Trophoblast cell (in vitro differentiated cells and primary cell): ENCODE results near the gene PRPF40A.
"Not testable (repeated sequence)": the region's sequence is repeated elsewhere in the genome, so short reads cannot be mapped to it uniquely, and the experiment has no call there.

Experiments
- DNase-seq, 2 donors: peaks; one replicate each; pipeline ENCODE4 v3.0.0-alpha.2; 2016
- H2AFZ ChIP-seq: 2 replicates; pipeline ENCODE4 v1.6.1; 2013; ENCODE audit warnings: low read length, moderate library complexity, mild to moderate bottlenecking; ENCODE audit not compliant: insufficient read depth, poor library complexity
- H2AK5ac ChIP-seq: 2 replicates; pipeline ENCODE4 v1.6.1; 2013; ENCODE audit warnings: mild to moderate bottlenecking, low read length
- H2BK120ac ChIP-seq: 2 replicates; pipeline ENCODE4 v1.6.1; 2013; ENCODE audit warnings: low read length, mild to moderate bottlenecking, moderate library complexity; ENCODE audit not compliant: insufficient read depth, poor library complexity
- H2BK12ac ChIP-seq: 2 replicates; pipeline ENCODE4 v1.6.1; 2013; ENCODE audit warnings: mild to moderate bottlenecking, low read length, moderate library complexity
- H2BK5ac ChIP-seq: 2 replicates; pipeline ENCODE4 v1.6.1; 2013; ENCODE audit warnings: low read length, low read depth, moderate library complexity, mild to moderate bottlenecking; ENCODE audit not compliant: poor library complexity
- H3K14ac ChIP-seq: 2 replicates; pipeline ENCODE4 v1.6.1; 2013; ENCODE audit warnings: mild to moderate bottlenecking, low read length
- H3K18ac ChIP-seq: 2 replicates; pipeline ENCODE4 v1.6.1; 2013; ENCODE audit warnings: mild to moderate bottlenecking, low read length
- H3K23ac ChIP-seq: 2 replicates; pipeline ENCODE4 v1.6.1; 2013; ENCODE audit warnings: low read length
- H3K27ac ChIP-seq: 2 replicates; pipeline ENCODE4 v1.5.1; 2013; ENCODE audit warnings: low read depth, mild to moderate bottlenecking, inconsistent platforms, low read length, moderate library complexity
- H3K27me3 ChIP-seq: 2 replicates; pipeline ENCODE4 v1.6.1; 2013; ENCODE audit warnings: inconsistent platforms, mild to moderate bottlenecking, low read length, moderate library complexity; ENCODE audit not compliant: insufficient read depth
- H3K36me3 ChIP-seq, 2 experiments: 1 replicate in 1 of 2; 2 replicates in 1 of 2; pipeline ENCODE4 v1.6.1; 2013; ENCODE audit warnings: low read length in 2 of 2, mild to moderate bottlenecking in 2 of 2, moderate library complexity in 1 of 2; ENCODE audit not compliant: insufficient read depth in 2 of 2, control insufficient read depth in 1 of 2
- H3K4ac ChIP-seq: 2 replicates; pipeline ENCODE4 v1.6.1; 2013; ENCODE audit warnings: low read depth, mild to moderate bottlenecking, low read length, moderate library complexity
- H3K4me1 ChIP-seq, 2 experiments: 1 replicate in 1 of 2; 2 replicates in 1 of 2; pipeline ENCODE4 v1.6.1; 2013; ENCODE audit warnings: low read length in 2 of 2, mild to moderate bottlenecking in 2 of 2, moderate library complexity in 1 of 2; ENCODE audit not compliant: insufficient read depth in 2 of 2, control insufficient read depth in 1 of 2
- H3K4me2 ChIP-seq: 2 replicates; pipeline ENCODE4 v1.6.1; 2013; ENCODE audit warnings: inconsistent platforms, mild to moderate bottlenecking, low read length, moderate library complexity
- H3K4me3 ChIP-seq: 2 replicates; pipeline ENCODE4 v1.5.1; 2013; ENCODE audit warnings: mild to moderate bottlenecking, low read depth, low read length, inconsistent platforms
- H3K79me1 ChIP-seq: one replicate; pipeline ENCODE4 v1.6.1; 2013; ENCODE audit warnings: low read length
- H3K79me2 ChIP-seq: 2 replicates; pipeline ENCODE4 v1.6.1; 2013; ENCODE audit warnings: low read length, mild to moderate bottlenecking; ENCODE audit not compliant: control insufficient read depth, insufficient read depth, poor library complexity
- H3K9ac ChIP-seq: 2 replicates; pipeline ENCODE4 v1.6.1; 2013; ENCODE audit warnings: mild to moderate bottlenecking, low read length
- H3K9me3 ChIP-seq: 2 replicates; pipeline ENCODE4 v1.6.1; 2013; ENCODE audit warnings: low read depth, mild to moderate bottlenecking, control low read depth, inconsistent platforms, low read length; ENCODE audit not compliant: insufficient read depth
- H4K12ac ChIP-seq: 2 replicates; pipeline ENCODE4 v1.6.1; 2013; ENCODE audit warnings: low read depth, mild to moderate bottlenecking, low read length, moderate library complexity
- H4K8ac ChIP-seq: 2 replicates; pipeline ENCODE4 v1.6.1; 2013; ENCODE audit warnings: low read depth, mild to moderate bottlenecking, low read length, moderate library complexity
- H4K91ac ChIP-seq: one replicate; pipeline ENCODE4 v1.6.1; 2013; ENCODE audit warnings: low read depth, mild to moderate bottlenecking, low read length, moderate library complexity
- WGBS: extraction: QIAGEN DNeasy Blood & Tissue Kit; methylation state at CpG from one replicate; pipeline ENCODE4 v1.1.7; 2013; ENCODE audit warnings: missing lambda C conversion rate; ENCODE audit not compliant: insufficient read length, insufficient coverage; ENCODE audit errors: extremely low coverage; 5-methylcytosine and 5-hydroxymethylcytosine counted together

The PRPF40A gene

GRCh38 chr2:152738438-152738837 lies 21.2 kb upstream of the PRPF40A start:
- Histone ChIP-seq H2AK5ac (no peak overlapping the region), H4K91ac (no peak overlapping the region), H3K4me2 (no peak overlapping the region), H3K9ac (no peak overlapping the region), H3K4me3 (no peak overlapping the region), H2BK120ac (no peak overlapping the region), H2AFZ (no peak overlapping the region), H3K9me3 (peaks cover 3% of the 10 kb centered on the region), H3K4ac (no peak overlapping the region), H4K8ac (no peak overlapping the region), H3K79me1 (no peaks in the 10 kb centered on the region), H3K4me1 (no peaks in the 10 kb centered on the region), H2BK5ac (no peak overlapping the region), H3K18ac (no peak overlapping the region), H3K27me3 (no peaks in the 10 kb centered on the region), H2BK12ac (no peak overlapping the region), H3K36me3 (peaks cover 9 to 20% of the 10 kb centered on the region in 2 experiments), H3K14ac (no peak overlapping the region), H3K23ac (no peak overlapping the region), H3K27ac (no peak overlapping the region), H3K79me2 (no peaks in the 10 kb centered on the region), H4K12ac (no peak overlapping the region)
- no CpG with 5 or more reads among the region's 2 CpGs for WGBS
- no peak for DNase-seq

GRCh38 chr2:152737509-152737908 lies 20.2 kb upstream of the PRPF40A start:
- H3K9me3 ChIP-seq, H4K8ac ChIP-seq, H3K4me2 ChIP-seq, H2AFZ ChIP-seq, H3K18ac ChIP-seq, H4K12ac ChIP-seq, H2BK5ac ChIP-seq, H3K23ac ChIP-seq, H3K79me1 ChIP-seq, H3K9ac ChIP-seq, H3K14ac ChIP-seq, H3K4ac ChIP-seq, H2BK120ac ChIP-seq, H3K27me3 ChIP-seq, H2AK5ac ChIP-seq, H3K4me1 ChIP-seq, H3K79me2 ChIP-seq, H2BK12ac ChIP-seq, H4K91ac ChIP-seq, H3K27ac ChIP-seq, DNase-seq, H3K4me3 ChIP-seq: not testable (repeated sequence)
- WGBS, result no CpG with 5 or more reads among the region's 1 CpG
- peaks cover 9 to 22% of the 10 kb centered on the region in 2 experiments for H3K36me3 ChIP-seq

- Histone ChIP-seq H3K9me3 (no peaks in the 10 kb centered on the region), H3K14ac (no peak overlapping the region), H2BK5ac (no peak overlapping the region), H4K8ac (no peak overlapping the region), H3K27ac (no peak overlapping the region), H4K91ac (no peak overlapping the region), H3K4me2 (no peak overlapping the region), H4K12ac (no peak overlapping the region), H2AFZ (no peak overlapping the region), H3K4me1 (peaks cover 0 to 2% of the 10 kb centered on the region in 2 experiments), H2BK12ac (no peak overlapping the region), H3K9ac (no peak overlapping the region), H3K79me2 (no peaks in the 10 kb centered on the region), H3K36me3 (peaks cover 0 to 4% of the 10 kb centered on the region in 2 experiments), H3K4ac (no peak overlapping the region), H3K27me3 (no peaks in the 10 kb centered on the region), H3K4me3 (no peak overlapping the region), H2AK5ac (no peak overlapping the region), H3K23ac (peak overlapping the region; percentile 46), H3K18ac (no peak overlapping the region), H2BK120ac (no peak overlapping the region), H3K79me1 (no peaks in the 10 kb centered on the region)
- WGBS, result no CpG with 5 or more reads among the region's 1 CpG
- peak in 1 of 2 donors; percentile 66 for DNase-seq
These were observed 13.5 kb upstream of the PRPF40A start for GRCh38 chr2:152730591-152731333.

GRCh38 chr2:152729844-152730243 lies 12.6 kb upstream of the PRPF40A start:
- WGBS, result no CpG with 5 or more reads among the region's 2 CpGs
- Histone ChIP-seq H3K4ac (no peak overlapping the region), H3K79me2 (no peaks in the 10 kb centered on the region), H4K12ac (no peak overlapping the region), H2AFZ (no peak overlapping the region), H2BK12ac (no peak overlapping the region), H2BK5ac (no peak overlapping the region), H3K27me3 (no peaks in the 10 kb centered on the region), H3K9me3 (no peaks in the 10 kb centered on the region), H3K36me3 (peaks cover 0 to 4% of the 10 kb centered on the region in 2 experiments), H3K4me3 (no peak overlapping the region), H2BK120ac (no peak overlapping the region), H3K79me1 (no peaks in the 10 kb centered on the region), H3K14ac (no peak overlapping the region), H3K18ac (no peak overlapping the region), H3K4me1 (peaks cover 0 to 2% of the 10 kb centered on the region in 2 experiments), H3K9ac (no peak overlapping the region), H4K8ac (no peak overlapping the region), H3K4me2 (no peak overlapping the region), H3K27ac (no peak overlapping the region), H4K91ac (no peak overlapping the region), H3K23ac (no peak overlapping the region), H2AK5ac (no peak overlapping the region)
- DNase-seq, result no peak
